Measurements from ENCODE around the gene IL11.

DNA sequence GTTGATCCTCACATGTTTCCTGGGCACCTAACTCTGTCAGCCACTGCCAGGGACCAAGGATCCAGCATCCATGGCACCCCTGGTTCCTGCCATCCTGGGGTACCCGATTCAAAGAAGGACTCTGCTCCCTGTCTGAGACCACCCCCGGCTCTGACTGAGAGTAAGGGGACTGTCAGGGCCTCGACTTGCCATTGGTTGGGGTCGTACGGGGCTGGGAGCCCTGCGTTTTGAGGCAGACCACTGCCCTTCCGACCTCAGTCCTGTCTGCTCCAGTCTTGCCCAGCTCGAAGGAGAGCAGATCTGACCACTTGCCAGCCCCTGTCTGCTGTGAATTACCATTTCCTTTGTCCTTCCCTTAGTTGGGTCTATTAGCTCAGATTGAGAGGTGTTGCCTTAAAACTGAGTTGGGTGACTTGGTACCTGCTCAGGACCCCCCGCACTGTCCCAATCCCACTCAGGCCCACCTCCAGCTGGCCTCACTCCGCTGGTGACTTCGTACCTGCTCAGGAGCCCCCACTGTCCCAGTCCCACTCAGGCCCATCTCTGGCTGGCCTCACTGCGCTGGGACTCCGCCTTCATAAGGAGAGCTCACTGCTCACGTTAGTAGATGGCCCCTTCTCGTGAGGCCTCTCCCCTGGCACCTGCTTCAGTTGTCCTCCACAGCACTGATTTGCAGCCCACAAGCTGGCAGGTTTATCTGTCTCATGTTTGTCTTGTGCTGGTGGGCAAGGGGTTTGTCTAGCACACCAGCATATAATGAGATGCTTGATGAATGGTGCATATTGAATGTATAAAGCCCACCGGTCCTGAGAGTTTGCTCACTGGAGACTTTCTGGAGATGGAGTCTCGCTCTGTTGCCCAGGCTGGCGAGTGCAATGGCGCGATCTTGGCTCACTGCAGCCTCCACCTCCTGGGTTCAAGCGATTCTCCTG is 19.4 kb upstream of the IL11 start:
- no peak for TF ChIP-seq YY1 (IDR thresholded peaks at IDR 0.05; ENCODE audit: low read depth)
- TF ChIP-seq CEBPB (IDR thresholded peaks at IDR 0.05): no peak
- TF ChIP-seq EP300 (IDR thresholded peaks at IDR 0.05; ENCODE audit: borderline replicate concordance): no peak
- no peak for TF ChIP-seq NFIC (IDR thresholded peaks at IDR 0.05)
- TF ChIP-seq RAD21 (IDR thresholded peaks at IDR 0.05; ENCODE audit: low read depth): no peak
- TF ChIP-seq, protein P1, sequence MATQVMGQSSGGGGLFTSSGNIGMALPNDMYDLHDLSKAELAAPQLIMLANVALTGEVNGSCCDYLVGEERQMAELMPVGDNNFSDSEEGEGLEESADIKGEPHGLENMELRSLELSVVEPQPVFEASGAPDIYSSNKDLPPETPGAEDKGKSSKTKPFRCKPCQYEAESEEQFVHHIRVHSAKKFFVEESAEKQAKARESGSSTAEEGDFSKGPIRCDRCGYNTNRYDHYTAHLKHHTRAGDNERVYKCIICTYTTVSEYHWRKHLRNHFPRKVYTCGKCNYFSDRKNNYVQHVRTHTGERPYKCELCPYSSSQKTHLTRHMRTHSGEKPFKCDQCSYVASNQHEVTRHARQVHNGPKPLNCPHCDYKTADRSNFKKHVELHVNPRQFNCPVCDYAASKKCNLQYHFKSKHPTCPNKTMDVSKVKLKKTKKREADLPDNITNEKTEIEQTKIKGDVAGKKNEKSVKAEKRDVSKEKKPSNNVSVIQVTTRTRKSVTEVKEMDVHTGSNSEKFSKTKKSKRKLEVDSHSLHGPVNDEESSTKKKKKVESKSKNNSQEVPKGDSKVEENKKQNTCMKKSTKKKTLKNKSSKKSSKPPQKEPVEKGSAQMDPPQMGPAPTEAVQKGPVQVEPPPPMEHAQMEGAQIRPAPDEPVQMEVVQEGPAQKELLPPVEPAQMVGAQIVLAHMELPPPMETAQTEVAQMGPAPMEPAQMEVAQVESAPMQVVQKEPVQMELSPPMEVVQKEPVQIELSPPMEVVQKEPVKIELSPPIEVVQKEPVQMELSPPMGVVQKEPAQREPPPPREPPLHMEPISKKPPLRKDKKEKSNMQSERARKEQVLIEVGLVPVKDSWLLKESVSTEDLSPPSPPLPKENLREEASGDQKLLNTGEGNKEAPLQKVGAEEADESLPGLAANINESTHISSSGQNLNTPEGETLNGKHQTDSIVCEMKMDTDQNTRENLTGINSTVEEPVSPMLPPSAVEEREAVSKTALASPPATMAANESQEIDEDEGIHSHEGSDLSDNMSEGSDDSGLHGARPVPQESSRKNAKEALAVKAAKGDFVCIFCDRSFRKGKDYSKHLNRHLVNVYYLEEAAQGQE (IDR thresholded peaks at IDR 0.05; ENCODE audit: low read depth): no peak
- TF ChIP-seq, protein P2, sequence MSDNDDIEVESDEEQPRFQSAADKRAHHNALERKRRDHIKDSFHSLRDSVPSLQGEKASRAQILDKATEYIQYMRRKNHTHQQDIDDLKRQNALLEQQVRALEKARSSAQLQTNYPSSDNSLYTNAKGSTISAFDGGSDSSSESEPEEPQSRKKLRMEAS (IDR thresholded peaks at IDR 0.05): no peak
- no peak for TF ChIP-seq TCF12 (IDR thresholded peaks at IDR 0.05; ENCODE audit: low read depth)
- no peak for TF ChIP-seq EGR1 (IDR thresholded peaks at IDR 0.05)
- TF ChIP-seq FOXM1 (IDR thresholded peaks at IDR 0.05; ENCODE audit: borderline replicate concordance, low read depth): no peak
- TF ChIP-seq, protein P3, sequence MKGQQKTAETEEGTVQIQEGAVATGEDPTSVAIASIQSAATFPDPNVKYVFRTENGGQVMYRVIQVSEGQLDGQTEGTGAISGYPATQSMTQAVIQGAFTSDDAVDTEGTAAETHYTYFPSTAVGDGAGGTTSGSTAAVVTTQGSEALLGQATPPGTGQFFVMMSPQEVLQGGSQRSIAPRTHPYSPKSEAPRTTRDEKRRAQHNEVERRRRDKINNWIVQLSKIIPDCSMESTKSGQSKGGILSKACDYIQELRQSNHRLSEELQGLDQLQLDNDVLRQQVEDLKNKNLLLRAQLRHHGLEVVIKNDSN (IDR thresholded peaks at IDR 0.05): no peak
- TF ChIP-seq CREB1 (IDR thresholded peaks at IDR 0.05; ENCODE audit: low read depth): no peak

Measured in Ishikawa (cell line).